ENCODE data around the gene TAF15.

- TF ChIP-seq CTCF (IDR thresholded peaks at IDR 0.05; ENCODE audit: low read length) (no peak), EZH2 (IDR thresholded peaks at IDR 0.05; ENCODE audit: borderline replicate concordance, low read length) (no peak)
Measured at GRCh38 chr17:35817196-35817595, 7.9 kb downstream of the TAF15 start.

All from OCI-LY1 (cell line).